ENCODE data around the gene MSX2. TPM values are rescaled to one million over a fixed set of nuclear protein-coding genes. Genes with fewer than 3 reads are reported as not detected.

The MSX2 gene
- total and polyA plus RNA-seq, 2 of the 8 experiments (the other 6 are each of a cell fraction or from before 2014, with no cell fraction given) = 0.24 to 0.47 TPM

DNA sequence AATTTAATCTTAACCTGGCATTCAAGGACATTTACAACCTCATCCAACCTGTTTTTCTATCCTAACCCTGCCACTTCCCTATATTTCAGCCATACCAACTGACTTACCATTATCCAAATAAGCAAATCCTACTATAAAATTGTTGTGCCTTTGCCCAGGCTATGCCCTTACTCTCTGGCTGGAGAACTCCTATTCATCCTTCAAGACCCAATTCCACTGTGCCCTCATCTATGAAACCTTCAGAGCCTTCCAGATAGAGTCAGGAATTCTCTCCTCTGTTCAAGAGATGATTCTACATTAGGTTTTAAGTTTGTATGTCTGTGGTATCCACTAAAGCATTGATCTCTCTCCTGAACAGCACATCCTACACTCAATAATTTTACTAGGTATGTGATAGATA is 46.3 kb upstream of the MSX2 start:
- H4K91ac ChIP-seq (replicated peaks; ENCODE audit: insufficient read length, low read length) = no peak overlapping the region
- H3K4me3 ChIP-seq (ENCODE audit: extremely low read depth in 1 of 4, insufficient read depth in 2 of 4, low read depth in 3 of 4, low read length in 4 of 4) = no peak overlapping the region
- POLR2A ChIA-PET (ENCODE audit: partially characterized antibody) = no interaction called here
- no peak overlapping the region for H3K18ac ChIP-seq (ENCODE audit: extremely low read depth, low read length)
- H3K27ac ChIP-seq (ENCODE audit: low read depth, low read length) = no peak overlapping the region
- H4K5ac ChIP-seq (ENCODE audit: insufficient read length, low read depth, low read length) = no peak overlapping the region
- H3K36me3 ChIP-seq (ENCODE audit: control insufficient read depth in 2 of 4, insufficient read depth in 4 of 4, low read length in 3 of 4) = no peaks in the 10 kb centered on the region
- no peaks in the 10 kb centered on the region for H3K4me1 ChIP-seq (replicated peaks in 1 of 4; ENCODE audit: control insufficient read depth in 3 of 4, insufficient read depth in 4 of 4, low read length in 3 of 4)
- H3K4me2 ChIP-seq (ENCODE audit: insufficient read depth in 1 of 2, low read depth in 2 of 2, low read length in 2 of 2) = no peak overlapping the region
- H2AK5ac ChIP-seq (ENCODE audit: low read depth, low read length) = no peak overlapping the region
- no peak overlapping the region for H2BK5ac ChIP-seq (ENCODE audit: low read depth, low read length)
- no peaks in the 10 kb centered on the region for H3K79me1 ChIP-seq (ENCODE audit: low read depth, low read length)
- no peak for FAIRE-seq
- no peaks in the 10 kb centered on the region for H3K9me3 ChIP-seq (ENCODE audit: insufficient read depth in 2 of 2, low read depth in 1 of 2, low read length in 1 of 2)
- H3K9ac ChIP-seq (replicated peaks in 1 of 4; ENCODE audit: extremely low read depth in 1 of 4, low read depth in 3 of 4, low read length in 3 of 4) = no peak overlapping the region
- no peak overlapping the region for H3K56ac ChIP-seq (replicated peaks; ENCODE audit: insufficient read length, low read depth, low read length)
- no peaks in the 10 kb centered on the region for H3K27me3 ChIP-seq (replicated peaks in 1 of 4; ENCODE audit: control insufficient read depth in 3 of 4, extremely low read depth in 1 of 4, insufficient read depth in 3 of 4, low read length in 3 of 4)
- no peak overlapping the region for H2BK120ac ChIP-seq (replicated peaks; ENCODE audit: low read depth, low read length)
- no peaks in the 10 kb centered on the region for H4K20me1 ChIP-seq (replicated peaks in 1 of 2; ENCODE audit: control insufficient read depth in 1 of 2, insufficient read depth in 2 of 2, low read length in 2 of 2)
- H3K23ac ChIP-seq (ENCODE audit: insufficient read length) = no peak overlapping the region
- no peak overlapping the region for H4K8ac ChIP-seq (ENCODE audit: extremely low read depth, insufficient read depth, low read length)
- H3K14ac ChIP-seq (ENCODE audit: insufficient read length) = no peak overlapping the region
- H3K23me2 ChIP-seq (ENCODE audit: low read depth, low read length) = no peaks in the 10 kb centered on the region; the same call in 1 of the 2 replicates
- H2BK20ac ChIP-seq (ENCODE audit: low read length) = no peak overlapping the region
- H2AFZ ChIP-seq (ENCODE audit: low read length) = no peak overlapping the region
- H3K4ac ChIP-seq (replicated peaks; ENCODE audit: insufficient read length, low read depth, low read length) = no peak overlapping the region
- no peak for DNase-seq (ENCODE audit: low read depth in 1 of 2, low spot score in 2 of 2)
- no peaks in the 10 kb centered on the region for H3K79me2 ChIP-seq (ENCODE audit: control insufficient read depth in 1 of 2, insufficient read depth in 2 of 2, low read length in 2 of 2)
- H2BK15ac ChIP-seq (ENCODE audit: low read length) = no peak overlapping the region
- CTCF ChIA-PET (ENCODE audit: partially characterized antibody) = no interaction called here
- no peak overlapping the region for H2BK12ac ChIP-seq (ENCODE audit: low read depth, low read length)
- no peak for TF ChIP-seq YY1 (IDR thresholded peaks at IDR 0.05; ENCODE audit: low read depth, low read length)
- no peak for TF ChIP-seq SP2 (IDR thresholded peaks at IDR 0.05; ENCODE audit: low read length)
- TF ChIP-seq EP300 (IDR thresholded peaks at IDR 0.05; ENCODE audit: borderline replicate concordance in 1 of 2, low read depth in 2 of 2, low read length in 2 of 2) = no peak
- TF ChIP-seq EGR1 (IDR thresholded peaks at IDR 0.05; ENCODE audit: borderline replicate concordance, low read depth, low read length) = no peak
- TF ChIP-seq JUN (IDR thresholded peaks at IDR 0.05; ENCODE audit: low read depth, low read length) = no peak
- TF ChIP-seq CHD1 (IDR thresholded peaks at IDR 0.05; ENCODE audit: low read depth, low read length) = no peak
- no peak for TF ChIP-seq BACH1 (IDR thresholded peaks at IDR 0.05; ENCODE audit: low read length)
- no peak for TF ChIP-seq KDM4A (IDR thresholded peaks at IDR 0.05; ENCODE audit: low read depth, low read length, severe bottlenecking)
- TF ChIP-seq, protein P1, sequence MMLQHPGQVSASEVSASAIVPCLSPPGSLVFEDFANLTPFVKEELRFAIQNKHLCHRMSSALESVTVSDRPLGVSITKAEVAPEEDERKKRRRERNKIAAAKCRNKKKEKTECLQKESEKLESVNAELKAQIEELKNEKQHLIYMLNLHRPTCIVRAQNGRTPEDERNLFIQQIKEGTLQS (IDR thresholded peaks at IDR 0.05; ENCODE audit: insufficient read depth, low read depth, low read length) = no peak
- TF ChIP-seq TAF7 (optimal IDR thresholded peaks at IDR 0.05; ENCODE audit: borderline replicate concordance, low read depth, low read length) = no peak
- TF ChIP-seq EZH2 (IDR thresholded peaks at IDR 0.05; ENCODE audit: low read depth, low read length, severe bottlenecking) = no peak
- TF ChIP-seq BCL11A (IDR thresholded peaks at IDR 0.05; ENCODE audit: low read depth in 2 of 2, low read length in 2 of 2) = no peak
- no peak for TF ChIP-seq E2F6 (IDR thresholded peaks at IDR 0.05)
- TF ChIP-seq SUZ12 (IDR thresholded peaks at IDR 0.05; ENCODE audit: low read length) = no peak
